Motor neuron (in vitro differentiated cells): Measurements from ENCODE around the gene DCLK1. TPM values are rescaled to one million over a fixed set of nuclear protein-coding genes. Genes with fewer than 3 reads are reported as not detected.

ENCODE experiments used
- ATAC-seq, 8 experiments: fragments of 200-7000 bp; cut with Tn5 transposase; replicated peaks in 6 of 8; 2 replicates each; pipeline ENCODE4 v1.8.0; 2021; ENCODE audit warnings: mild to moderate bottlenecking in 8 of 8, moderate library complexity in 8 of 8
- H3K27ac ChIP-seq, 2 donors: fragments of 250-450 bp; sonication (Bioruptor Pico); 2 replicates each; pipeline ENCODE4 v1.9.0; 2021; ENCODE audit warnings: antibody characterized with exemption in 2 of 2, mild to moderate bottlenecking in 2 of 2, moderate library complexity in 1 of 2
- H3K4me1 ChIP-seq, 2 donors: fragments of 250-450 bp; sonication (Bioruptor Pico); replicated peaks in 1 of 2; 2 replicates each; pipeline ENCODE4 v1.6.1; 2021; ENCODE audit warnings: antibody characterized with exemption in 2 of 2, mild to moderate bottlenecking in 2 of 2, moderate library complexity in 1 of 2
- H3K4me3 ChIP-seq, 5 donors: fragments of 250-450 bp; sonication (Bioruptor Pico); 2 replicates each; pipeline ENCODE4 v1.9.0; 2021; ENCODE audit warnings: antibody characterized with exemption in 5 of 5, mild to moderate bottlenecking in 5 of 5, moderate library complexity in 4 of 5
- WGBS, 10 experiments: fragments of 450-650 bp; shearing (Covaris generic); methylation state at CpG; one replicate each; pipeline ENCODE4 v1.0.0; 2022; 5-methylcytosine and 5-hydroxymethylcytosine counted together
- in situ Hi-C, 9 experiments: fragments of 400-800 bp; cut with MboI; loops; one replicate each; pipeline ENCODE4 v1.15.0; 2021; ENCODE audit warnings: low sequenced_read_pairs in 9 of 9, low pct_unique_long_range_greater_than_20kb in 2 of 9; ENCODE audit not compliant: unreplicated experiment in 9 of 9
- total RNA-seq, 8 experiments: library from RNA; unstranded; fragments of 300-600 nt; gene quantifications; 2 replicates each; pipeline versions ENCODE4 v1.2.3 to v1.2.4, GENCODE V29; 2022

The DCLK1 gene
- total RNA-seq, 8 experiments from 2014 or later: 25.3 to 117 (median 58.2) TPM

DNA sequence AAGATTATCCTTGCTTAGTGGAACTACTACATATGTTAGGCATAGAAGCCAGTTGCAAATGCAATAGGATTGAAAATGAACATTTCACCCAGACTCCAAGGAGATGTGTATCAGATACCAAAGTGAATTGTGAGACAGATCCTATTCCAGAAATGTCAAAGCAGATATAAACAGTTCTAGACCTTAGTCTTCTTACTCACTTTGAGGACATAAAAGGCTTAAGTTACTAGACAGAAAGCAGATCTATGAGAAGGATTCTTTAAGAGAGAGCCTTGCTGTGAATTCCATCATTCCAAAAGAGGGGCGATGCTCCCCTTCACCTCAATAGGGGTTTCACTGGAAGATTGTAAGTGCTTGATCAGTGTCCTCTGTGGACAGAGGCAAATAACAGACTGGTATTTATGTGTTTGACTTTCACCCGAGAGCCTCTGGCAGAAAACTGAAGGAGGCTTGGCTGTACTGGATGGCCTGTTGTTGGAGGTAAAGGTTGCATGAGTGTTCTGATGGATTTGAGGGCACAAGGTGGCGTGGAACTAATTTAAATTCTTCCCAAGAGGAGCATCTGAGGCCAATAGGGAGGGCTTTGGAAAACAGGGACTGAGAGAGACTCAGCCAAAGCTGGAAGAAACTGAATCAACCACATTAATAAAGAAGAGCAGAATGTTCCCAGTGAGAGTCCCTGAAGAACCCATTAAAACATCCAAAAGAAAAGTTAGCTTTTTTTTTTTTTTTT, 194.8 kb downstream of the DCLK1 start:
- 0 to 97% (median 68%) methylated on average over 1 to 3 of the region's 3 CpGs; no CpG with 5 or more reads in 2 of the 10 experiments for WGBS, 10 experiments
- H3K4me1 ChIP-seq: no peaks in the 10 kb centered on the region
- no peak for ATAC-seq
- in situ Hi-C loops: no loop called here
- H3K27ac ChIP-seq: no peak overlapping the region
- H3K4me3 ChIP-seq: no peak overlapping the region

DNA sequence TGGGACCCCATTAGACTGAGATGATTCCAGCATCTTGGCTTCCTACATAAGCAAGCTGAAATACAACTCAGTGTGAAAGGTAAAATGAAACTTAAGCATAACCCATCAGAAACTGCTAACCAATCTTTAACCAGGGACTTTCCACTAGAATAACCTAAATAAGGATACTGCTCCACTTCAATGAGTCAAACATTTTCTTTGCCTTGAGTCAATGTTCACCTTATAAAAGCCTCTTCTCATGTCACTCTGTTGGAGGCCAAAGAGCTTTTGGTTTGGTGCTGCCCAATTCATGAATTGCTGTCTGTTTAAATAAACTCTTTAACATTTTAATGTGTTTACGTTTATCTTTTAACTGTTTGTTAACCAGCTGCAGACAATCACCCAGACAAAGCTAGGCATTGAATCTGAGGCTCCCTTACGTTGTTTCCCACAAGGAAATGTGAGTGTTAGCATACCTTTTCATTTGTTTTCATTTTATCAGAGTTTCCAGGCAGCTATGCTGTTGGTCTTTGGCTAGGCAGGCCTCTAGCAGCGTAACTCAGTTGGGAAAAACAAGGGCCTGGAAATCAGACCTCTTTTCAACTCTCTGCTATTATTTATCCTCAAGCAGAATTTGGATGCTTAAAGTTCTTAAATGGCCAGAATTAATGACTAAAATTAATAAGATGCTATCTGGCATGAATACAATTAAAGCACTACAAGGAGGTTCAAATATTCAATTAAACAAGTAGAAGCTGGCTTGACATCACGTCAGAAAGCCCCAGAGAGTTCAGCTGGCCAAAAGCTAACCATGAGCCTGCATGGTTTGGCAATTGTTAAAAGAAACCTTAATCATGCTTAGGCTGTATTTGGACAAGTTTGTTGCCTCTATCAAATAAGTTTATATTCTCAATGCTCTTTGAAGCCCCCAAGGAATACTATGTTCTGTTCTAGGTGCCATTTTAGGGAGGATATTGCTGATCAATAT, 200.2 kb downstream of the DCLK1 start:
- Histone ChIP-seq H3K27ac (no peak overlapping the region), H3K4me3 (no peak overlapping the region), H3K4me1 (no peaks in the 10 kb centered on the region)
- WGBS, 10 experiments: 21 to 100% (median 82%) methylated on average over 1 to 4 of the region's 4 CpGs
- ATAC-seq: no peak
- in situ Hi-C loops: no loop called here

DNA sequence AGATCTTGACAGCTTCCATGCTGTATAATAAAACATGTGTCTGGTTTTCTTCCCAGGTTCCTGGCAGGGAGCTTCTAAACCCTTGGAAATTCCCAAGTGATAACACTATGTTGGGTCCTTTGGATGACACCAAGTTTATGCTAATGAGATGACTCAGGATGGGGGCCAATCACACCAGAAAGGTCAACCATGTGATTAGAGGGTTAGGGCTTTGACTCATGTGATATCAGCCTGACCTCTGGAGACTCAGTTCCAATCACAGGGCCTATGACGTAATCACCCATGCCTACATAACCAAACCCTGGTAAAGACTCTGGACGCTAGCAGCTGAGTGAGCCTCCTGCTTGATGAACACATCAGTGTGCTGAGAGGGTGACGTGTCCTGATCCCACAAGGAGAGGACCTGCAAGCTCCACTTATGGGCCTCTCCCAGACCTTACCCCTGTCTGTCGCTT, 203.6 kb downstream of the DCLK1 start:
- 0 to 100% (median 50%) methylated on average over 1 to 4 of the region's 4 CpGs; no CpG with 5 or more reads in 2 of the 10 experiments for WGBS, 10 experiments
- H3K4me3 ChIP-seq: no peak overlapping the region
- peaks cover 0 to under 1% of the 10 kb centered on the region in 2 donors for H3K4me1 ChIP-seq
- ATAC-seq: peak; percentile 66 to 94 (median 90)
- H3K27ac ChIP-seq: peak overlapping the region in 1 of 2 donors; percentile 6
- in situ Hi-C loops: no loop called here

DNA sequence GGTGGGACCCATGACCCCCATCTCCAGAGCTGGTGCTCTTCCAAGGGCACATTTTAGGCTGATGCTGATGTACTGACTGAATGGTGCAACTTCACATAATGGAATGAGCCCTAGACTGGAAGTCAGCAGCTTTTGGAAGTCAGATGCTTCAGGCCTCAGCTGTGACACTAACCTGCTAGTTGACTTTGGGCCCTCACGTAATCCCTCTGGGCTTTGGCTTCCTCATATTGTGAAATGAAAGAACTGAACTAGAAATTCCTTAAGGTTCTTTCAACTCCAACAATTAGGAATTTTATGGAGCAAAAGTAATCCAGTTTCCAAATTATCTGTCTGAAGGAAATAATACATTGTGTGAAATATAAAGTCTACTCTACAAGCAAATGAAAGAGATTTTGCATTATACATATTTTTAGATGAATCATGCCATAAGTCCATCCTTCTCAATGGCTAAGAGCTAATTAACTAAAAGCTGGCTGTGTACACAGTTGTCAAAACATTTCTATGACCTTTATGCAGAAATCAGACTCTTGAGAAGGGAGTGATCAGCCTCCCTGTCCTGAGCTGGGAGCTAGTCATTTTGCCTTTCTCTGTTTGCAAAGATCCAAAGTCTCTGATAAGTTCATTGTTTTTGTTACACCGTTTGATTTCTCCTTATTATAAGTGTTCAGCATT, 204.2 kb downstream of the DCLK1 start:
- H3K27ac ChIP-seq: no peak overlapping the region
- 33 to 100% (median 83%) methylated on average over 1 to 2 of the region's 2 CpGs; no CpG with 5 or more reads in 2 of the 10 experiments for WGBS, 10 experiments
- no peak overlapping the region for H3K4me3 ChIP-seq
- peak in 7 of 8 experiments; percentile 5 to 91 (median 31) for ATAC-seq
- peaks cover 0 to 6% of the 10 kb centered on the region in 2 donors for H3K4me1 ChIP-seq
- in situ Hi-C loops: no loop called here

DNA sequence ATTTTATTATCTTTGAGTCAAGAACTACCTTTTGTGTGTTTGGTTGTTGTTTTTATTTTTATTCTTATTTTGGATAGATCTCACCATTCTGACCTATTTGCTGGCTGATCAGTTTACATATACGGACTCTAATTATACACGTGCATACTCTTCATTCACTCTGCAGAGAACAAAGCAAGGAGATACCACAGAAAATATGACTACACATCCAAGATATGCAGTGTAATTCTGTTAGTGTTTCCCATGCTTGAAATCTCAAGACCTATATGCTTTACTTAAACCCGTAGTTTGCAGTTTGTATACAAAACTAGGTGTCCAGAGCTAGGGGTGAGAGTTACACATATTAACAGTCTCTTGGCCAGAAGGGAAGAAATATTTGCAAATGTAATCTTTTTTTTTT, 205.5 kb downstream of the DCLK1 start:
- ATAC-seq: no peak
- no peak overlapping the region for H3K4me3 ChIP-seq
- WGBS, 10 experiments: 75 to 100% (median 93%) methylated on average over 1 to 3 of the region's 3 CpGs; no CpG with 5 or more reads in 1 of the 10 experiments
- no peak overlapping the region for H3K27ac ChIP-seq
- in situ Hi-C loops: no loop called here
- H3K4me1 ChIP-seq: peaks cover 0 to 7% of the 10 kb centered on the region in 2 donors

DNA sequence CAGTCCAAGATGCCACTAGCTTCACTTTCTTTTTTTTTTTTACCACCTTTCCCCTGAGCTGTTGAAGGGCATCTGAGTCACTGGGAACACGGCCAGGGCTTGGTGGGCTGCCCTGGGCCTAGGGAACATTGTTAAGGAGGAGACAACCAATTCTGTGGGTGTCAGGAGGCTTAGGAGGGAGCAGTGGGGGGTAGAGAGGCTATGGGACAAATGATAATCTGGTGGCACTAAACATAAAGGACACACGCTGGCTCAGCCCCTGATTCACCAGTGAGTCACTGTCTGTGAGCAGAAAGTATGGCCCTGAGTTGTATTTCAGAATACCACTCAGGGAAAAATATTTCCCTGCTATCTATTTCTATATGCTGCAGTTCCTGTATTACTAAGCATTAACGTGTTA, 207.8 kb downstream of the DCLK1 start:
- in situ Hi-C loops: no loop called here
- no peak overlapping the region for H3K27ac ChIP-seq
- peaks cover 0 to 7% of the 10 kb centered on the region in 2 donors for H3K4me1 ChIP-seq
- whole genome bisulfite sequencing, 10 experiments: 0 to 100% (median 77%) methylated on average over 1 to 3 of the region's 3 CpGs; no CpG with 5 or more reads in 5 of the 10 experiments
- H3K4me3 ChIP-seq: no peak overlapping the region
- peak in 3 of 8 experiments; percentile 30 to 62 (median 55) for ATAC-seq

DNA sequence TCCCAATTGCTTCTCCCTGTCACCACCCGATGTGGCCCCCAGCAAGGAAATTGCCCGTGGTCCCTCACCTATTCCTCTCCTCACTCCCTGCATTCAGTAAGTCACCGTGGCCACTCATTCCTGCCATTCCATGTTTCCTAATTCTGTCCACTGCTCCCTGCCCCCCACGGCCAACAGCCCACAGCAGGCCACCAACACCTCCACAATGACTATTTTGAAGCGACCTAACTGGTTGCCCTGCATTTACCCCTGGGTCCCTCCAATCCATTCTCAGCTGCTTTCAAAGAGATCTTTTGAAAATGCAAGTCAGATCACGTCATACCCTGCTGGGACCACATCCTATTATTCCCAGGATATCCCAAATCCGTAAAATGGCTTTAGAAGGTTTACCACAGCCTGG, 210.4 kb downstream of the DCLK1 start:
- in situ Hi-C loops: no loop called here
- peaks cover 12 to 13% of the 10 kb centered on the region in 2 donors for H3K4me1 ChIP-seq
- ATAC-seq: no peak
- H3K27ac ChIP-seq: no peak overlapping the region
- H3K4me3 ChIP-seq: no peak overlapping the region
- WGBS, 10 experiments: 50 to 93% (median 87%) methylated on average over 1 to 7 of the region's 7 CpGs

DNA sequence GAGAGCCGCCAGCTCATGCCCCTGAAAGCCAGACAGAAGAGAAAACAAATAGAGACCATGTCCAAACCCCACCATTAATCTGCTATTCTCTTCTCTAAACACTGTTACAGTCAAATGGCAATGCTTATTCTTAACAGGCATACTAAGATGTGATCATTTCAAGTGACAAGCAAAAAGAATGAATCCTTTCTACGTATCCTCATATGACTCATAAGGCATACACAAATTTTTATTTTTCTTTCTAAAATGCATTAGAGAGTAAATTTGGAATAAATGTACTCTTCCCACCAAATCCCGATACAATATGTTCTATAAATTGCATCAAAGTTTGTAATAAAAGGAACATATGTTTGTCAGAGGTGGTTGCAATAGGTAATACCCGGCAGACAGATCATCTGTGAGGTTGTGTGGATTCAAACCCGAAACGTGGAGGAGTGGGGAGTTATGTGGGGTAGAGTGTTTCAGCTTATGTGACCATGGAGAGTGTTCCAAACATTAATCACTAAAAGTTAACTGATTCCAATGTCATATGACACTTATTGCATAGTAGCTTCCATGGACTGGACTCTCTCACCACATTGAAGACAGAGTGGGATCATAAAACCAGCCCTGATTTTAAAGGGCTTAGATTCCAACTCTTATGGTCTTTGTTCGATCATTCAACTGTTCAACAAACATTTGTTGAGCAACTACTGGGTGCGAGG, 213.1 kb downstream of the DCLK1 start:
- Histone ChIP-seq H3K27ac (no peak overlapping the region), H3K4me3 (no peak overlapping the region), H3K4me1 (peaks cover 12 to 13% of the 10 kb centered on the region in 2 donors)
- in situ Hi-C loops: no loop called here
- WGBS, 10 experiments: 7 to 100% (median 82%) methylated on average over 1 to 7 of the region's 8 CpGs
- ATAC-seq: peak in 3 of 8 experiments; percentile 33 to 67 (median 51)

DNA sequence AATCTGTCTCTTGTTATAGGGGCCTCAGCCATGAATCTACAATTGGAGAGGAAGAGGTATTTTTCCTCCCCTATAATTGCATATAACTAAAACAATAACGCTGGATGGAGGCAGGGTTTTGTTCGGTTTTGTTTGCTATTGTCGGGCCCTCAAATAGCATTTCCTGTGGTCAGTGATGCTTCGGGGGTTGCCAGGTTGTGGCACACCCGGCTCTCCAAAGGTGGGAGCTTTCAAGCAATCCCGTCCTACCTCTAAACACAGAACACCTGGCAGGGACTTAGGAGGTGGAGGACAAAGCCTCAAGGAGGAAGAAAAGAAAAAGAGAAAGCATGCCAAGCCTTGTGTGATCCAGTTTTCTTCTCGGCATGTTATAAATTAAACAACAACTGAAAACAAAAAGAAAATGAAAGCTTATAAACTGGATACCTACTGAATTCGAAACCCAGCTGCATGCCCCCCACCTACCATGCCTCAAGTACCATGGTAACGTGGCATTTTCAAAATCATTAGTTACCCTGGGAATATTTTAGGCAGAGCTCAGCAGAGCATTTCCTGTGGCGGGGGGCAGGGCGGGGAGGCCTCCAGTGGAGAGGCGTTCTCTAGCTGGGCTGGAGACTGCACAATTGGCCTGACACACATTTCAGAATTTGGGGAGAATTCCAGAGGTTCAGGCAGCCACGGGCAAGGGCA, 213.8 kb downstream of the DCLK1 start:
- H3K4me3 ChIP-seq: no peak overlapping the region
- in situ Hi-C loops: no loop called here
- peak in 1 of 8 experiments; percentile 18 for ATAC-seq
- 2 to 100% (median 67%) methylated on average over 1 to 8 of the region's 13 CpGs; no CpG with 5 or more reads in 1 of the 10 experiments for WGBS, 10 experiments
- peaks cover 10 to 13% of the 10 kb centered on the region in 2 donors for H3K4me1 ChIP-seq
- no peak overlapping the region for H3K27ac ChIP-seq

DNA sequence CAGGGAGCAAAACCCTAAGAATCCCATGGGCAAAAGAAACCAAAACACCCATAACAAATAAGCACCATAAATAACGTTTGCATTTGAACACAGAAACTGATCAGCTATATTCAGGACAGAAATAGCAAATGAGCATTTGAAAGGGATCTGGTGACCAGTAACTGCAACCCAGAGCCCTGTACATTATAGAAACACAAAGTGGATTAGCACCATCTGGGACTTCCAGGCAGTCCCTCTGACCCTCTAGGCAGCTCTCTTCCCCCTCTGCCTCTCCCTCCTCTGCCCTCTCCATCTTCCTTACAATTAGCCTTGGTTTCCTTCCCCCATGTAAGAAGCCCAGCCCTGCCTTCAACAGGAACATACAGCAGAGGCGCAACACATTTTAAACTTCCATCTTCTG, 215.0 kb downstream of the DCLK1 start:
- 29 to 100% (median 63%) methylated on average over 1 to 2 of the region's 2 CpGs; no CpG with 5 or more reads in 1 of the 10 experiments for WGBS, 10 experiments
- Histone ChIP-seq H3K27ac (no peak overlapping the region), H3K4me1 (peaks cover 5 to 13% of the 10 kb centered on the region in 2 donors), H3K4me3 (no peak overlapping the region)
- in situ Hi-C loops: no loop called here
- ATAC-seq: peak in 4 of 8 experiments; percentile 23 to 64 (median 54)

DNA sequence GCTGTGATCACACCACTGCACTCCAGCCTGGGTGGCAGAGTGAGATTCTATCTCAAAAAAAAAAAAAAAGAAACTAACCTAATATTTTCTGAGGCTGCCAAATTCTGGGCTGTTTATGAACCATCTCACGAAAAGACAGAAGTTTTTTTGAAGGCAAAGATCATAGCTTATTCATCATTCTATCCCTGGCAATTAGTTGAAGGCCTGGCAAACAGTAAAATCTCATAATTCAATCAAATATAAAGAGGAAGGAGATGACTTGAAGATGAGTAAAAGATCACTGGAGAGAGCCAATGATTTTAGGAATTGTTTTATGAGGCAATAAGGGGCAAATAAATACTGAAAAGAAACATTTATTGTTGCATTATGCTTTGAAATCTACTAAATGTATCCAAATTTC, 216.5 kb downstream of the DCLK1 start:
- in situ Hi-C loops: no loop called here
- no peak for ATAC-seq
- Histone ChIP-seq H3K4me3 (no peak overlapping the region), H3K27ac (no peak overlapping the region), H3K4me1 (peaks cover 14 to 21% of the 10 kb centered on the region in 2 donors)
- 17 to 100% (median 85%) methylated on average over 1 of the region's 1 CpG; no CpG with 5 or more reads in 2 of the 10 experiments for WGBS, 10 experiments
